ENCODE results near the gene PCBP2.

DNA sequence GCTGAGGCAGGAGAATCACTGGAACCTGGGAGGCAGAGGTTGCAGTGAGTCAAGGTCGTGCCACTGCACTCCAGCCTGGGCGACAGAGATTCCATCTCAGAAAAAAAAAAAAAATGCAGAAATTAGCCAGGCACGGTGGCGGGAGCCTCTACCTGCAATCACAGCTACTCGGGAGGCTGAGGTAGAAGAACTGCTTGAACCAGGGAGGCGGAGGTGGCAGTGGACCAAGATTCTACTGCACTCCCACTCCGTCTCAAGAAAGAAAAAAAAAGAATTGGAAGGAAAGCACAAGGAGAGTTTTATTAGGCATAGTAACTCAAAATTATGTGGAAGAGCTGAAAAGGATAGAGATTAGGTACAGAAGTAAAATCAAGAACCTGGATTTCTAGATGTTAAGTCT is 49.0 kb upstream of the PCBP2 start:
- no peak for TF ChIP-seq POLR2A (IDR thresholded peaks at IDR 0.05)
- TF ChIP-seq CTCF (IDR thresholded peaks at IDR 0.05): no peak

Data from right lobe of liver (tissue), 4 donors.